ENCODE results near the gene UBE2L5.

Gene UBE2L5

GRCh38 chr13:30406779-30407416 lies 15.4 kb upstream of the UBE2L5 start:
- no peak for DNase-seq

DNA sequence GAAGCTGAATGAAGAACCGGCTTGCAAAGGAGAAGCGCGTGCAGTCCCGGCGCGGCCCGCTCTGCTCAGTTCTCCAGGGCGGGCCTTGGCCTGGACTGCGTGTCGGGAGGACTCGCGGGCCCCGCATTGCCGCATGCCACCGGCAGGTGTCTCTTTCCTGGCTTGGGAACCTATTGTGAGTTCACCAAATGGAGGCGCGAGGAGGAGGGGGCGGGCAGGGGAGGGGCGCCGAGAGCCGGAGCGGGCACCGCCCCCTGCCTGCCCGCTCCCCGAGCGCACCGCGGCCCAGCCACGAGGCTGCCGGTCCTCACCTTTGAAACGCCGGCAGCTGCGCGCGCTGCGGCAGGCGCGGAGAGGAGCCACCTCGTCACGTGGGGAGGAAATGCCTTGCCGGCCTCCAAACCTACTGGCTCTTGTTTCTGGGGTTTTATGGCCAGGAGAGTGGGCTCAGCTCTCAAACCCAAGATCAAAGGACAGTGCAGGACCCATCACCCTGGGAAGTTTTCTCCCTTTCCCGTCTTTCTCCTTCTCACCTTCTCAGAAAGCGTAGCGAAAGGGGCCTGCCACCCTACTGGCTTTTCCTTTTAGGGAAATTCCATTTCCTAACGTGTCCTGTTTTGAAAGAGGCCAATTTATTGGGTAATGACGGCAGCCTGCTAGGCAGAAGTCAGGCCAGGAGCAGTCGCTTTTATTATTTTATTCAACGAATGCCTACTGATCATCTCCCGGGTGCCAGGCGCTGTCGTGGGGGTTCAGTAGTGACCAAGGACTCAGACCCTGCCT lies 13.8 kb upstream of the UBE2L5 start:
- peak; percentile 93 for DNase-seq

DNA sequence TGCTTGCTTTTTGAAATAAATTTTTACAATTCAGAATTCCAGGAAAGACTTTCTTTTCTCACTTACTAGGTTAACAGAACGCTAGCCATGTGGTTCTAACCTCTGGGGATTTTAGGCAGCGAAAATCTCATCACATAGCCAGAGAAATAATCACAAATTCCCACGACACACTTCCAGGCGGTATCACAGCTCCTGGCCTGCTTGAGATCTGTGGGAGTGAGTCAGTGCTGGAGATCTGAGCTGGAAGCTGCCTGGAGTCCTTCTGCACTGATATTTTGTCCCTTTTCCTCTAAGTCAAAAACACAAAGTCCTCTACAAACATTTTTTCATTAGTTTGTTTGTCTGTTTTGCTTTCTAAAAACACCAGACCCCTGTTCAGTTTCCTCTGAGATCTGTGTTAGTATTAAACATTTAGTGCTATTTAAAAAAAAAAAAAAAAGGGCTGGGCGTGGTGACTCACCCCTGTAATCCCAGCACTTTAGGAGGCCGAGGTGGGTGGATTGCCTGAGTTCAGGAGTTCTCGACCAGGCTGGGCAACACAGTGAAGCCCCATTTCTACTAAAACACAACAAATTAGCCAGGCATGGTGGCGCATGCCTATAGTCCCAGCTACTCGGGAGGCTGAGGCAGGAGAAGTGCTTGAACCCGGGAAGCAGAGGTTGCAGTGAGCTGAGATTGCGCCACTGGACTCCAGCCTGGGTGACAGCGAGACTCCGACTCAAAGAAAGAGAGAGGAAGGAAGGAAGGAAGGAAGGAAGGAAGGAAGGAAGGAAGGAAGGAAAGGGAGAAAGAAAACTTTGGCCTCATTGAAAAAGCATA lies 12.2 kb upstream of the UBE2L5 start:
- DNase-seq = no peak

GRCh38 chr13:30410705-30411125 lies 11.6 kb upstream of the UBE2L5 start:
- no peak for DNase-seq

GRCh38 chr13:30412346-30412745 lies 9.9 kb upstream of the UBE2L5 start:
- DNase-seq = no peak

GRCh38 chr13:30413842-30414241 lies 8.5 kb upstream of the UBE2L5 start:
- DNase-seq = no peak

- DNase-seq = no peak
These were observed 6.8 kb upstream of the UBE2L5 start for GRCh38 chr13:30415430-30416030.

GRCh38 chr13:30416471-30416870 lies 5.8 kb upstream of the UBE2L5 start:
- DNase-seq = no peak

DNA sequence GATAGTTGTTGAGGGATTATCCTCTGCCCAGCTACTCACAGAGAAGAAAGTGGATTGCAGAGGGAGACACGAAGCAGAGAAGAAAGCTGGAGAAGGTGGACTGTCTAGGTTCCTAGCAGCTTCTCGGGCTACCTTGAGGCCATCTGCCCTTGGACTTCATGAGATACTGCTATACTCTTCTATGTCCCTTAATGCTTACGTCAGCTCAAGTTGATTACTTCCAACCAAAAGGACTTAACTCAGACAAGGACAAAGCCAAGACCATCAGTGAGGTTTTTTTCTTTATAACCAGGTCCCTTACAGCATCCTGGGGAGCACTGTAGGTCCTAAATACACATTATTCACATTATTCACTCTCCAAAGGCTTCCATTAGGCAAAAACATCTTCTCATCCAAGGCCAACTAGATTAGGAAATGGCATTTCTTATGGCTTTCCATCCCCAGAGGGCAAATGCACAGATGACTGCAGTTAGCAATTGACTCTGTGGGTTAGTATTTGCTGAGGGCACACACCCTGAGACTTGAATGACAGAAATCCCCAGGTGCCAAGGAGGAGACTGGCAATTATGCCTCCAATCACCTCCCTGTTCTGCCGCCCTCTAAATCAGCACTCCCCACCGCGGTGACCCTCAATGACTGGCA lies 4.1 kb upstream of the UBE2L5 start:
- no peak for DNase-seq

- no peak for DNase-seq
These were observed 3.4 kb upstream of the UBE2L5 start for GRCh38 chr13:30418717-30419459.

DNA sequence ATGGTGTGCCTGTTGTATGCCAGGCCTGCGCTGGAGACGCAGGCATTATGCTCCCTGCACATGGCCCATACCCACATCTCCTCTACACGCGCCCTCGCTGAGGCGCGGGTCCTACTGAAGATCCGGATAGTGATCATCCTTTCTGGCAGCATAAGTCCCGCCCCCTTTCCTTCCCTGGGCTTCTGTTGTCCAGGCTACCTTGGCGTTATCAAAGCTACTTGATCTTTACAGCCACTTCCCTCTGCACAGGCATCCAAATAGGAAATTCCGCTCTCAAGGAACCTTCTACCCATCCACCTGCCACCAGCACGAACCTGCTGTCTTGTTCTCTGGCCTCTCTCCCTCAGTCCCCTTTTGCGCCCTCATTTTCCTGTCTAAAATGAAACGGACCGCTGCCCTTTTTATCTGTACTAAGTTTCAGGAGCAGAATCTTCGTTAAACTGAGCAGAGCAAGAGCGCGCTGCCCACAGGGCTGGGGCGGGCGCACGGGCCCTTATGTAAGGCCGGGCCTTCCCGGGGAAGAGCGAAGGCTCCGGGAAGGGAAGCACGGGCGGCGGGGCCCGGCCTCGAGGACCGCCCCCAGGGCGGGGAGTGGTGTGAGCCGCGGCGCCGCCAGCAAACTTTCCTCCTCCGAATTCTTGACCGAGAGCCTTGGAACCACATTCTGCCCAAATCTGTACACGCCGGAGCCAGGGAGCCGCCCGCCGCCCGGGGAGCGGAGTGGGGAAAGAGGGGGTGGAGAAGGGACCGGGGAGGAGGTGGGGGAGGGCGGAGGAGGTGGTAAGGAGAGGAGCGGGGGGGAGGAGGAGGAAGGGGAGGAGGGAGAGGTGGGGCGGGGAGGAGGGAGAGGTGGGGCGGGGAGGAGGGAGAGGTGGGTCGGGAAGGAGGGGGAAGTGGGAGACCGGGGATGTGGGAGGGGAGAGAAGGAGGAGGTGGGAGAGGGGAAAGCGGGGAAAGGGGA lies 920 bp upstream of the UBE2L5 start:
- peak; percentile 25 for DNase-seq

DNA sequence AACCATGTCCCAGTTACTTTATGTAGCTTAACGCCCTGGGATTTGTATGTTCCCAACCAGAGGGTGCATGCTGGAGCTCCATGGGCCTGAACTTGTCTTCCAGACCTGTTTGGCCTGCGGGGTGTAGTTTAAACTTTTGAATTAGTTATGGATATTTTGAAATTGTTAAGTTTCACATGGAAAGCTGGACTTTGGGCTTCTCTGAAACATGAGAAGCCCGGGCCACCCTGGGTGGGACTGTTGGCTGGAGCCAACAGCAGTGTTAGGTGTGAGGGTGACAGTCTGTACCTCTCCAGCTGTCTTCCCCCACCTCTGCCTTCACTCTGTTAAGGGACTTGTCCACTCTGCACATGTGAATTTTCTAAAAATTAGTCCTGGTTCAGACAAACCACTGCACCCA lies 1.6 kb downstream of the UBE2L5 start:
- no peak for DNase-seq

GRCh38 chr13:30429235-30429634 lies 6.9 kb downstream of the UBE2L5 start:
- DNase-seq = no peak

DNA sequence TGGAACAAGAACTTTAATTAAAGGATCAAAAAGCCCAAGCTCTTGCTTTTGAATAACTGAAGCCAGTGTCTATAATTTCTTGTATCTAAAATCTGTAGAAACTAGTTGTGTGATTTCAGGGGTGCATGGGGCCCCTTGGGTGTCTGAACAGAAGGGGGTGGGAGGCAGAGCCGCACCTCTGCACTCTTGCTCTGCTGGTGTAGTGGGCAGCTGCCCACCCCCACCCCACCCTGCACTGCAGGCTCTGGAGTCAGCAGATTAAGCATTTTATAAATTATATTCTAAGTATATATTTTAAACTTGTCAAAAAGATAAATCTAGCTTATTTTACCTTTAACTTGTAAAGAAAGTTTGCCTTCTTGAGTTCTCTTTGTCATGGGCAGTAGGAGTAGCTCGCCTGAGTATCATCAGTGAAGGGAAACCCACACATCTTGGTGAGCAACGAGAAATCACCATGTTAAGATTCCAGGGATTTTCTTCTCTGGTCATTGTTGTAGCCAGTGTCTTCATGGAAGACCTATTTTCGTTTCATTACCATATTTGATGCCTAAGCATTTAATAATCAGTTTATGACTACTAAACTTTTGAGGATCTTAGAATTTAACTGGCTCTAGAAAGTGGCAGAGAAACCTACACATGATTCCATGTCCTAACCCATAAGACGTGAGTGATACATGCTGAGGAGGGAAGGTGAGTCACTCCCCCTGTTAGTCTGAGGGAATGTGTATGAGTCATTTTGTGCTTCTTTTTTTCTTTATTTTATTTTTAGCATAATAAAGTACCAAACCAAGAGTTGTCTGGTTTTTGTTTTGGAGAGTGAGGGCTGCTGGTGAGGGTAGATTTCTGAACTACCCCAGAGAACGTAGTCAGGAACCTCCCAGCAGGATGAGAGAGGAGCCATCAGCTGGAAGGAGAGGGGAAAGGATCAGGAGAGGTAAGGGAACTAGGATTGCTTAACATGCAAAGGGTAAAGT lies 7.7 kb downstream of the UBE2L5 start:
- DNase-seq = no peak

DNA sequence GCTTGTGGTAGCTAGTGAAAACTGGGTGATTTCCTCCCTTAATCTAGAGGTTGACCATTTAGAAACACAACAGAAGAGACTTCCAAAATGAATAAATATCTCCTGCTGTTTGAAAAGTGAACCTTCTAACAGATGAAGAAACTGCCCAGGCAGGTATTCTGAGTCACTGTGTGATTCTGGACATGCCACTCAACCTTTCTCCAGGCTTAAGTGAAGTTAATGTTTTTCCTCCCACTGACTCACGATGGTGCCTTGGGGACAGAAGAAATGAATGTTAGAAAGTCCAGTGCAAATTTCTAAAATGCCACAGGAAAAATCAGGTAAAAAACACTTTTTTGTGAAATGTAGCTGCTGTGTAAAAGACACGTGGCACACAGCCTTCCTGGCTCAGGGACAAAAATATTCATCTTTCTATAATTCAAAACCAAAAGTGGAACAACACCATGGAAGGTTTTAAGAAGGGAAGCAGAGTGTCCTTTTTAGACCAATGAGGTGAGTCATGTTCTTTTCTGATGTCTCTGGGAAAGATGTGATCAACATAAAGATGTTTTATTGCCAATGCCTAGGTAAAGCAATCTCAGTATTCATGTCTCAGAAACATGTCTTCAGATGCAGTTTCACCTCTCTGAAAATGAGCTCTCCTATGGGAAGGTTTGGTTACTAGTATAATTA lies 9.1 kb downstream of the UBE2L5 start:
- DNase-seq = no peak

- DNase-seq = no peak
These were observed 13.7 kb downstream of the UBE2L5 start for GRCh38 chr13:30435911-30436451.

DNA sequence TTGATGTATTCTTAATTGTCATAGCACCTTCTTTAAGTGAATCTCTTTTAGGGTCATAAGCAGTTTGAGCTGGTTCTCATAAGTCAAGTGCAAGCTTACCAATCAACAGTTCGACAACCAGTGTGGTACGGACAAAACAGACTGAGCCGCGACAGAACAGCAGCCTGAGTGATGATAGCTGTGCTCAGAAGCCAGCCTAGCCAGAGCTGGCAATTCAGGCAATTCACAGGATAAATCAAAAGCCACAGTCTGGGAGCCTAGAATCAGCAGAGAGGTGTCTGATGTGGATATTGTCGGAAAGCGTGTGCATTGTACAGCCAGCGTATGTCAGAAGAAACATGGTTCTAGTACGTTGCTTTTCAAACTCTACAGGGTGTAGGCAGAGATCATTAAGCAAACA lies 14.9 kb downstream of the UBE2L5 start:
- DNase-seq = no peak

GRCh38 chr13:30438286-30438685 lies 16.0 kb downstream of the UBE2L5 start:
- no peak for DNase-seq
